OCI-LY7 (cell line): ENCODE results near the gene ZFR. TPM values are rescaled to one million over a fixed set of nuclear protein-coding genes. Genes with fewer than 3 reads are reported as not detected.

Experiments used
- BruUV-seq: library from RNA; stranded (reverse); fragments of 400-500 nt; replicated peaks from 2 replicates; lab custom pipeline; 2021; lab: Mats Ljungman, UMichigan
- CTCF ChIA-PET: fragments of 300-600 bp; sonication (Branson Sonifier 250); formaldehyde crosslinking; loops from one replicate; lab custom pipeline; 2022; ENCODE audit warnings: antibody characterized with exemption; ENCODE audit not compliant: unreplicated experiment; lab: Charles Lee
- POLR2A ChIA-PET: fragments of 300-600 bp; sonication (Branson Sonifier 250); formaldehyde crosslinking; loops from one replicate; lab custom pipeline; 2022; ENCODE audit warnings: antibody characterized with exemption; lab: Charles Lee
- DNase-seq: peaks from one replicate; pipeline ENCODE4 v3.0.0-alpha.2; 2015; ENCODE audit warnings: low spot score
- H2AFZ ChIP-seq: fragments of 200-600 bp; sonication (generic), shearing (Covaris generic); 2 replicates; pipeline ENCODE4 v1.6.1; 2014; ENCODE audit warnings: mild to moderate bottlenecking, antibody characterized with exemption, low read length, moderate library complexity
- H3K27ac ChIP-seq: fragments of 200-600 bp; sonication (generic); 2 replicates; pipeline ENCODE4 v1.5.1; 2014; ENCODE audit warnings: mixed run types, low read depth, mild to moderate bottlenecking, moderate library complexity, low read length, inconsistent platforms; ENCODE audit not compliant: poor library complexity, severe bottlenecking
- H3K36me3 ChIP-seq: fragments of 200-600 bp; sonication (generic); 2 replicates; pipeline ENCODE4 v1.6.1; 2014; ENCODE audit warnings: mild to moderate bottlenecking, antibody characterized with exemption, low read length, moderate library complexity, mixed read lengths; ENCODE audit not compliant: insufficient read depth
- H3K4me1 ChIP-seq: fragments of 200-600 bp; sonication (generic); 2 replicates; pipeline ENCODE4 v1.5.1; 2014; ENCODE audit warnings: mild to moderate bottlenecking, low read length; ENCODE audit not compliant: insufficient read depth, poor library complexity, severe bottlenecking
- H3K4me2 ChIP-seq: fragments of 200-600 bp; sonication (generic); 2 replicates; pipeline ENCODE4 v1.6.1; 2014; ENCODE audit warnings: mild to moderate bottlenecking, low read length
- H3K4me3 ChIP-seq: fragments of 200-600 bp; sonication (generic); 2 replicates; pipeline ENCODE4 v1.5.1; 2014; ENCODE audit warnings: mild to moderate bottlenecking, low read depth, low read length; ENCODE audit not compliant: poor library complexity, severe bottlenecking
- H3K79me2 ChIP-seq: fragments of 200-600 bp; sonication (generic); 2 replicates; pipeline ENCODE4 v1.6.1; 2016; ENCODE audit warnings: low read depth, mild to moderate bottlenecking, low read length, moderate library complexity, mixed read lengths; ENCODE audit not compliant: insufficient read depth
- H3K9me2 ChIP-seq: fragments of 200-600 bp; sonication (generic); 2 replicates; pipeline ENCODE4 v1.6.1; 2016; ENCODE audit warnings: mild to moderate bottlenecking, low read length, mixed read lengths; ENCODE audit not compliant: insufficient read depth
- H3K9me3 ChIP-seq: fragments of 200-600 bp; sonication (generic); 2 replicates; pipeline ENCODE4 v1.6.1; 2014; ENCODE audit warnings: mild to moderate bottlenecking, mixed run types, low read length, mixed read lengths
- H4K20me1 ChIP-seq: fragments of 200-600 bp; sonication (generic); 2 replicates; pipeline ENCODE4 v1.6.1; 2014; ENCODE audit warnings: mild to moderate bottlenecking, antibody characterized with exemption, low read length, moderate library complexity, mixed read lengths; ENCODE audit not compliant: insufficient read depth
- CTCF ChIP-seq: fragments of 200-600 bp; sonication (generic); conservative IDR thresholded peaks from 2 replicates; pipeline ENCODE4 v1.5.1; 2014; ENCODE audit warnings: mild to moderate bottlenecking, antibody characterized with exemption, low read length, moderate library complexity, mixed read lengths
- EZH2phosphoT487 ChIP-seq: fragments of 200-600 bp; sonication (generic); IDR thresholded peaks from 2 replicates; pipeline ENCODE4 v1.6.1; 2018; ENCODE audit warnings: low read depth, borderline replicate concordance, mild to moderate bottlenecking, mixed run types, antibody characterized with exemption, low read length, moderate library complexity, mixed read lengths
- intact Hi-C: fragments of 100-400 bp; cut with micrococcal nuclease; formaldehyde crosslinking; loops from one replicate; pipeline ENCODE4 v1.10.0; 2022; ENCODE audit not compliant: unreplicated experiment
- total RNA-seq, 2 experiments: library from RNA; depleted of rRNA in 1 of 2; stranded (reverse); fragments of >200 nt in 1 of 2; shearing (Covaris generic) in 1 of 2; gene quantifications; 2 replicates each; pipeline ENCODE4 v1.2.3, GENCODE V29; 2014 to 2022

ZFR gene
- total RNA-seq, 2 experiments from 2014 or later, result 54.8 to 63.4 TPM

- peaks cover 18% of the 10 kb centered on the region for H3K9me3 ChIP-seq
- TF ChIP-seq EZH2phosphoT487 (no peak), CTCF (no peak)
- no peak overlapping the region for H2AFZ ChIP-seq
- H4K20me1 ChIP-seq, result no peaks in the 10 kb centered on the region
- DNase-seq, result no peak
- intact Hi-C loops, result no loop called here
- no TSS peak for BruUV-seq
- H3K36me3 ChIP-seq, result peaks cover 90% of the 10 kb centered on the region
- no peaks in the 10 kb centered on the region for H3K9me2 ChIP-seq
- ChIA-PET CTCF (no interaction called here), POLR2A (interaction anchor here (0.6 kb wide), 1 partner anchor 456 kb away, joined by 3 read pairs; no protein-coding TSS in a partner anchor)
- no peak overlapping the region for H3K4me2 ChIP-seq
- H3K79me2 ChIP-seq, result peaks cover 88% of the 10 kb centered on the region
- no peak overlapping the region for H3K27ac ChIP-seq
- H3K4me3 ChIP-seq, result no peak overlapping the region
- no peaks in the 10 kb centered on the region for H3K4me1 ChIP-seq
Observed at GRCh38 chr5:32428426-32428825, 16.1 kb downstream of the ZFR start.

GRCh38 chr5:32426440-32427151 lies 17.9 kb downstream of the ZFR start:
- H4K20me1 ChIP-seq, result no peaks in the 10 kb centered on the region
- no peak overlapping the region for H3K27ac ChIP-seq
- no peak overlapping the region for H3K4me2 ChIP-seq
- H2AFZ ChIP-seq, result no peak overlapping the region
- POLR2A ChIA-PET, result interaction anchor here (0.7 kb wide), 3 partner anchors 459 to 1097 kb away, joined by 3 read pairs; no protein-coding TSS in a partner anchor
- peaks cover 88% of the 10 kb centered on the region for H3K79me2 ChIP-seq
- peaks cover 18% of the 10 kb centered on the region for H3K9me3 ChIP-seq
- CTCF ChIA-PET, result no interaction called here
- peaks cover 91% of the 10 kb centered on the region for H3K36me3 ChIP-seq
- H3K9me2 ChIP-seq, result no peaks in the 10 kb centered on the region
- BruUV-seq, result no TSS peak
- intact Hi-C loops, result loop anchor here (1.0 kb wide), 1 partner anchor 14 kb away; no protein-coding TSS in a partner anchor
- TF ChIP-seq CTCF (no peak), EZH2phosphoT487 (no peak)
- no peaks in the 10 kb centered on the region for H3K4me1 ChIP-seq
- H3K4me3 ChIP-seq, result no peak overlapping the region
- DNase-seq, result no peak

GRCh38 chr5:32422697-32423096 lies 21.8 kb downstream of the ZFR start:
- no peak for DNase-seq
- peaks cover 6% of the 10 kb centered on the region for H3K4me1 ChIP-seq
- no TSS peak for BruUV-seq
- no peaks in the 10 kb centered on the region; the same call in 1 of the 2 replicates for H4K20me1 ChIP-seq
- H3K27ac ChIP-seq, result no peak overlapping the region
- no peak for TF ChIP-seq CTCF
- TF ChIP-seq EZH2phosphoT487, result no peak
- no peak overlapping the region for H2AFZ ChIP-seq
- H3K79me2 ChIP-seq, result peaks cover 80% of the 10 kb centered on the region
- H3K9me2 ChIP-seq, result no peaks in the 10 kb centered on the region
- ChIA-PET CTCF (no interaction called here), POLR2A (interaction anchor here (0.6 kb wide), 1 partner anchor 68 kb away, joined by 3 read pairs; no protein-coding TSS in a partner anchor)
- H3K36me3 ChIP-seq, result peaks cover 77% of the 10 kb centered on the region
- no peak overlapping the region for H3K4me2 ChIP-seq
- intact Hi-C loops, result no loop called here
- no peak overlapping the region for H3K4me3 ChIP-seq
- H3K9me3 ChIP-seq, result peaks cover 17% of the 10 kb centered on the region
